DOHH2 (cell line): ENCODE data around the gene DPP8.

Experiments used
- CTCF ChIP-seq: fragments of 200-600 bp; sonication (generic); IDR thresholded peaks from one replicate; pipeline ENCODE4 v1.5.1; 2014; ENCODE audit warnings: antibody characterized with exemption, mild to moderate bottlenecking, low read depth, low read length; ENCODE audit not compliant: poor library complexity, severe bottlenecking
- EZH2phosphoT487 ChIP-seq: fragments of 200-600 bp; sonication (generic); IDR thresholded peaks from 2 replicates; pipeline ENCODE4 v1.6.1; 2017; ENCODE audit warnings: borderline replicate concordance, mild to moderate bottlenecking, antibody characterized with exemption, low read length, moderate library complexity, mixed read lengths

GRCh38 chr15:65470866-65471265 is 46.6 kb downstream of the DPP8 start:
- TF ChIP-seq CTCF, result no peak
- TF ChIP-seq EZH2phosphoT487, result no peak
